OCI-LY3 (cell line): ENCODE measurements around the gene INTS2.

Experiments used
- H2AFZ ChIP-seq: fragments of 200-600, 300-600 bp; shearing (Covaris generic); 2 replicates; pipeline ENCODE4 v1.6.0; 2014; ENCODE audit warnings: antibody characterized with exemption, low read depth, low read length
- H3K27ac ChIP-seq: fragments of 200-600, 300-600 bp; sonication (generic); 2 replicates; pipeline ENCODE4 v1.5.1; 2014; ENCODE audit warnings: mild to moderate bottlenecking, low read length, moderate library complexity, mixed read lengths
- H3K27me3 ChIP-seq: fragments of 200-600, 300-600 bp; sonication (generic); 2 replicates; pipeline ENCODE4 v1.6.1; 2014; ENCODE audit warnings: low read depth, low read length, mixed read lengths
- H3K36me3 ChIP-seq: fragments of 200-600, 300-600 bp; sonication (generic); replicated peaks from 2 replicates; pipeline ENCODE3; 2014; ENCODE audit warnings: low read depth, low read length, mixed read lengths
- H3K4me1 ChIP-seq: fragments of 300-600, 200-600 bp; sonication (generic); 2 replicates; pipeline ENCODE4 v1.6.1; 2014; ENCODE audit warnings: low read length, mixed read lengths
- H3K4me2 ChIP-seq: fragments of 200-600, 300-600 bp; sonication (generic); 2 replicates; pipeline ENCODE4 v1.6.1; 2014; ENCODE audit warnings: low read length, mixed read lengths
- H3K4me3 ChIP-seq: fragments of 300-600, 200-600 bp; sonication (generic); 2 replicates; pipeline ENCODE4 v1.5.1; 2014; ENCODE audit warnings: antibody characterized with exemption, mild to moderate bottlenecking, low read length, moderate library complexity
- H3K79me2 ChIP-seq: fragments of 300-600, 200-600 bp; shearing (Covaris generic); 2 replicates; pipeline ENCODE4 v1.6.1; 2014; ENCODE audit warnings: mild to moderate bottlenecking, low read length, mixed read lengths
- H3K9ac ChIP-seq: fragments of 300-600, 200-600 bp; shearing (Covaris generic); 2 replicates; pipeline ENCODE4 v1.6.0; 2014; ENCODE audit warnings: mild to moderate bottlenecking, low read length, moderate library complexity
- H3K9me3 ChIP-seq: fragments of 200-600, 300-600 bp; shearing (Covaris generic); 2 replicates; pipeline ENCODE4 v1.6.1; 2014; ENCODE audit warnings: low read length, mixed read lengths; ENCODE audit not compliant: insufficient read depth
- H4K20me1 ChIP-seq: fragments of 200-600, 300-600 bp; sonication (generic); 2 replicates; pipeline ENCODE4 v1.6.1; 2016; ENCODE audit warnings: low read length, mixed read lengths; ENCODE audit not compliant: insufficient read depth
- EZH2phosphoT487 ChIP-seq: fragments of 200-600 bp; shearing (Covaris generic); IDR thresholded peaks from 2 replicates; pipeline ENCODE4 v1.6.1; 2018; ENCODE audit warnings: antibody characterized with exemption, mixed run types, low read depth
- TF ChIP-seq, protein P1 (sequence below): fragments of 200-600, 300-600 bp; sonication (generic); IDR thresholded peaks from 2 replicates; pipeline ENCODE4 v1.5.1; 2014; ENCODE audit warnings: antibody characterized with exemption, low read length, low read depth

Gene INTS2

GRCh38 chr17:61872099-61872498 is 55.7 kb downstream of the INTS2 start:
- Histone ChIP-seq H2AFZ (no peak overlapping the region), H3K4me3 (no peak overlapping the region), H3K4me1 (peaks cover 9% of the 10 kb centered on the region), H3K27ac (no peak overlapping the region), H3K36me3 (peaks cover 46% of the 10 kb centered on the region), H3K27me3 (no peaks in the 10 kb centered on the region), H3K79me2 (no peaks in the 10 kb centered on the region), H3K9ac (no peak overlapping the region), H3K4me2 (no peak overlapping the region), H3K9me3 (no peaks in the 10 kb centered on the region), H4K20me1 (no peaks in the 10 kb centered on the region)
- no peak for TF ChIP-seq EZH2phosphoT487
- TF ChIP-seq, protein P1, sequence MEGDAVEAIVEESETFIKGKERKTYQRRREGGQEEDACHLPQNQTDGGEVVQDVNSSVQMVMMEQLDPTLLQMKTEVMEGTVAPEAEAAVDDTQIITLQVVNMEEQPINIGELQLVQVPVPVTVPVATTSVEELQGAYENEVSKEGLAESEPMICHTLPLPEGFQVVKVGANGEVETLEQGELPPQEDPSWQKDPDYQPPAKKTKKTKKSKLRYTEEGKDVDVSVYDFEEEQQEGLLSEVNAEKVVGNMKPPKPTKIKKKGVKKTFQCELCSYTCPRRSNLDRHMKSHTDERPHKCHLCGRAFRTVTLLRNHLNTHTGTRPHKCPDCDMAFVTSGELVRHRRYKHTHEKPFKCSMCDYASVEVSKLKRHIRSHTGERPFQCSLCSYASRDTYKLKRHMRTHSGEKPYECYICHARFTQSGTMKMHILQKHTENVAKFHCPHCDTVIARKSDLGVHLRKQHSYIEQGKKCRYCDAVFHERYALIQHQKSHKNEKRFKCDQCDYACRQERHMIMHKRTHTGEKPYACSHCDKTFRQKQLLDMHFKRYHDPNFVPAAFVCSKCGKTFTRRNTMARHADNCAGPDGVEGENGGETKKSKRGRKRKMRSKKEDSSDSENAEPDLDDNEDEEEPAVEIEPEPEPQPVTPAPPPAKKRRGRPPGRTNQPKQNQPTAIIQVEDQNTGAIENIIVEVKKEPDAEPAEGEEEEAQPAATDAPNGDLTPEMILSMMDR: no peak

- no peak overlapping the region for H2AFZ ChIP-seq
- H3K36me3 ChIP-seq: peaks cover 37% of the 10 kb centered on the region
- no peaks in the 10 kb centered on the region for H3K79me2 ChIP-seq
- no peak overlapping the region for H3K4me2 ChIP-seq
- no peaks in the 10 kb centered on the region for H3K9me3 ChIP-seq
- no peak overlapping the region for H3K4me3 ChIP-seq
- no peaks in the 10 kb centered on the region for H4K20me1 ChIP-seq
- H3K4me1 ChIP-seq: peaks cover 2% of the 10 kb centered on the region; the same call in 1 of the 2 replicates
- no peaks in the 10 kb centered on the region for H3K27me3 ChIP-seq
- TF ChIP-seq, protein P1: no peak
- TF ChIP-seq EZH2phosphoT487: no peak
- no peak overlapping the region for H3K9ac ChIP-seq
- no peak overlapping the region for H3K27ac ChIP-seq
Observed at GRCh38 chr17:61869138-61869537, 58.6 kb downstream of the INTS2 start.

DNA sequence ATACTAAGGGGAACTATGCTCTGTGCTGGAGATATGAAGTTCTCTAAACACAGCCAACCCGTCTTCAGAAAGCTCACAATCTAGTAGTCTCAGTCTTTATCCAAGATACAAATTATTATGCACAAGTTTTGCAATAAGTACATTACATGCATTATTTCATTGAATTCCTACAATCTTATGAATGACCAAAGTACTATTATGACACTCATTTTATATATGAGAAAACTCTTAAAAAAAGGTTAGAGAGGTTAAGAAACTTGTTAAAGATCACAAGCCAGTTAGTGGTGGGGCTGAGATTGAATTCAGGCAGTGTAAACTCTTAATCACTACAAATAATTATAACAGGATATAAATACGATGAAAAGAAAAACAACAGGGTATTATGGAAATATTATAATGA is 59.7 kb downstream of the INTS2 start:
- Histone ChIP-seq H3K27ac (no peak overlapping the region), H3K27me3 (peaks cover 6% of the 10 kb centered on the region; the same call in 1 of the 2 replicates), H3K4me1 (peaks cover 5% of the 10 kb centered on the region; the same call in 1 of the 2 replicates), H3K4me3 (no peak overlapping the region), H3K9me3 (no peaks in the 10 kb centered on the region), H3K79me2 (no peaks in the 10 kb centered on the region; the same call in 1 of the 2 replicates), H3K36me3 (peaks cover 30% of the 10 kb centered on the region), H3K4me2 (no peak overlapping the region), H3K9ac (no peak overlapping the region), H4K20me1 (no peaks in the 10 kb centered on the region), H2AFZ (no peak overlapping the region)
- TF ChIP-seq EZH2phosphoT487: no peak
- TF ChIP-seq, protein P1: no peak

- Histone ChIP-seq H3K4me3 (no peak overlapping the region), H3K9me3 (no peaks in the 10 kb centered on the region), H2AFZ (no peak overlapping the region), H3K9ac (no peak overlapping the region), H3K36me3 (peaks cover 30% of the 10 kb centered on the region), H4K20me1 (no peaks in the 10 kb centered on the region), H3K27ac (no peak overlapping the region), H3K27me3 (peaks cover 9% of the 10 kb centered on the region; the same call in 1 of the 2 replicates), H3K79me2 (peaks cover 8% of the 10 kb centered on the region), H3K4me1 (peaks cover 9% of the 10 kb centered on the region), H3K4me2 (no peak overlapping the region)
- TF ChIP-seq EZH2phosphoT487: no peak
- TF ChIP-seq, protein P1: no peak
Observed at GRCh38 chr17:61867033-61867432, 60.7 kb downstream of the INTS2 start.
